ENCODE data around the gene METTL25.
"Not testable (repeated sequence)": the region's sequence is repeated elsewhere in the genome, so short reads cannot be mapped to it uniquely, and the experiment has no call there.

The METTL25 gene

GRCh38 chr12:82358200-82359114 lies at the start of gene METTL25, which contains the start of gene CCDC59:
METTL25 (plus strand) TSS chr12:82358529; CDS start chr12:82358566, 37 bp downstream.
CCDC59 (minus strand) TSS chr12:82358387; CDS start chr12:82358376, 11 bp downstream.
- peak; percentile 97 for DNase-seq (ENCODE audit: low read depth)

GRCh38 chr12:82314406-82314892 lies 43.9 kb upstream of the METTL25 start:
- DNase-seq (ENCODE audit: low read depth): no peak

GRCh38 chr12:82319276-82319675 lies 39.1 kb upstream of the METTL25 start:
- DNase-seq (ENCODE audit: low read depth): no peak

GRCh38 chr12:82325540-82326336 lies 32.6 kb upstream of the METTL25 start:
- no peak for DNase-seq (ENCODE audit: low read depth)

- peak; percentile 8 for DNase-seq (ENCODE audit: low read depth)
Observed at GRCh38 chr12:82326905-82327503, 31.3 kb upstream of the METTL25 start.

GRCh38 chr12:82327861-82328260 lies 30.5 kb upstream of the METTL25 start:
- DNase-seq (ENCODE audit: low read depth): no peak

GRCh38 chr12:82329508-82329907 lies 28.8 kb upstream of the METTL25 start:
- DNase-seq (ENCODE audit: low read depth): no peak

GRCh38 chr12:82350161-82350560 lies 8.2 kb upstream of the METTL25 start:
- no peak for DNase-seq (ENCODE audit: low read depth)

GRCh38 chr12:82351390-82351789 lies 6.9 kb upstream of the METTL25 start:
- no peak for DNase-seq (ENCODE audit: low read depth)

GRCh38 chr12:82357340-82357739 lies 989 bp upstream of the METTL25 start:
- no peak for DNase-seq (ENCODE audit: low read depth)

- no peak for DNase-seq (ENCODE audit: low read depth)
Observed at GRCh38 chr12:82357845-82358199, 507 bp upstream of the METTL25 start.

GRCh38 chr12:82359115-82359478 lies 768 bp downstream of the METTL25 start:
- no peak for DNase-seq (ENCODE audit: low read depth)

GRCh38 chr12:82360834-82361233 lies 2.5 kb downstream of the METTL25 start:
- DNase-seq (ENCODE audit: low read depth): not testable (repeated sequence)

- DNase-seq (ENCODE audit: low read depth): no peak
Observed at GRCh38 chr12:82361461-82361915, 3.2 kb downstream of the METTL25 start.

GRCh38 chr12:82363990-82364389 lies 5.7 kb downstream of the METTL25 start:
- no peak for DNase-seq (ENCODE audit: low read depth)

GRCh38 chr12:82366197-82366596 lies 7.9 kb downstream of the METTL25 start:
- DNase-seq (ENCODE audit: low read depth): peak; percentile 8

- no peak for DNase-seq (ENCODE audit: low read depth)
Observed at GRCh38 chr12:82375201-82375600, 16.9 kb downstream of the METTL25 start.

GRCh38 chr12:82378997-82379396 lies 20.7 kb downstream of the METTL25 start:
- no peak for DNase-seq (ENCODE audit: low read depth)

GRCh38 chr12:82383930-82384552 lies 25.7 kb downstream of the METTL25 start:
- peak; percentile 17 for DNase-seq (ENCODE audit: low read depth)

- no peak for DNase-seq (ENCODE audit: low read depth)
Observed at GRCh38 chr12:82398879-82399278, 40.5 kb downstream of the METTL25 start.

- DNase-seq (ENCODE audit: low read depth): no peak
Observed at GRCh38 chr12:82400819-82401218, 42.5 kb downstream of the METTL25 start.

GRCh38 chr12:82406651-82407050 lies 48.3 kb downstream of the METTL25 start:
- no peak for DNase-seq (ENCODE audit: low read depth)

Measured in fibroblast of the conjunctiva (primary cell).